Measurements from ENCODE around the gene DTX1.

The DTX1 gene

DNA sequence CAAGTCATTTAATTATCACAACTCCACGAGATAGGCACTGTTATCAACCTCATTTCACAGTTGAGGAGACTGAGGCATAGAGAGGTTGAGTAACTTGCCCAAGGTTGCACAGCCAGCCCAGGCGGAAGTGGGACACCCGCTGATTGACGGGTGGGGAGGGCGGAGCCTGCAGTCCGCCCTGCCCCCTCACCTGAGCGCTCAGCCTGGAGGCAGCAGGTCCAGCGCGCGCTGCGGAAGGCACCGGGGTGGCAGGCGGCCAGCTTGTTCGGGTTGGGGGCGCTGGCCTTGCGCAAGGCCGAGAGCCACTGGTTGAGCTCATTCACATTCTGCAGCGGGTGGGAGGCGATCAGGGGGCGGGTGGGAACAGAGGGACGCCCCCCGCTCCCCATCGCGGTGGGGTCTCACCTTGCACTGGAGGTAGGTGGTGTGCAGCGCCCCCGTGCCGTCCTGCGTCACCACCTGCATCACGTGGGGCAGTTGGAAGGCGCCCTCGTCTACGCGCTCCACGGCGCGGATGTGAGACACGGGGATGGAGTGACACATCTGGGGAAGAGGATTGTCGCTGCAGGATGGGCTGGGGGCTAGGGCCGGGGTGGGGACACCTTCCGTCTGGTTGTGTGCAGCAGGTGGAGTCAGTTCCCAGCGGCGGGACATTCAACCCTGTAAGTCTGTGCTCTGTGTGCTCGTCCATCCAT, 47.4 kb downstream of the DTX1 start:
- no peak for TF ChIP-seq CTCF (IDR thresholded peaks at IDR 0.05; ENCODE audit: low read depth, low read length)
- H3K4me3 ChIP-seq (ENCODE audit: low read depth, low read length): no peak overlapping the region

- no peak for TF ChIP-seq CTCF (IDR thresholded peaks at IDR 0.05; ENCODE audit: low read depth, low read length)
- no peak overlapping the region for H3K4me3 ChIP-seq (ENCODE audit: low read depth, low read length)
Observed at GRCh38 chr12:113104953-113105510, 48.5 kb downstream of the DTX1 start.

DNA sequence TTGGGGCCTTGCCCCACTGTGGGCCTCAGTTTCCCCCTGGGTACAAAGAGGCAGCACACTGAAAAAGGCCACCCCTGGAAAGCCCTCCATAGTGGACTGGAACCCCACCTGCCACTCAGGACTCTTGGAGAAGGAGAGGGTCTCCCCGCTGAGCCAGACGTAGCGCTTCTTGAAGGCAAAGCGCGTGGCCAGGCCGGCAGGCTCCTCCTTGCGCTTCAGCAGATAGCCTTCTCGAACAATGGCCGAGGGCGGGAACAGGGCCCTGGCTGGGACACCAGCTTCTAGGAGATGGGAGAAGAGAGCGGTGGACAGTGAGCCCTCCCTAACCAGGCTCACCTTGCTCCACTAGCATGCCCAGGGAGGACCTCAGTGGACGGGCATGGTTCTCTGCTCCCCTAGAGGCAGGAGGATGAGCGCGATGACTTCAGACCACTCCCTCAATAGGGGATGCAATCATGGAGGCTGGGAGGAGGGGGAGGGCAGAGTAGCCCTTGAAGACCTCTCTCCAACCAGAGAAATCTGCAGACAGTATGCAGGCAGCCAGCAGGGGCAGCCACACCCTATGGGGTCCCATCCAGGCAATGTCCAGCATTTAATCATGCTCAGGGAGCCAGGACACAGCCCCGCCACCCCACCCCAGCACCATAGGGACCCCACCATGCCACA, 49.2 kb downstream of the DTX1 start:
- no peak for TF ChIP-seq CTCF (IDR thresholded peaks at IDR 0.05; ENCODE audit: low read depth, low read length)
- H3K4me3 ChIP-seq (ENCODE audit: low read depth, low read length): no peak overlapping the region

GRCh38 chr12:113106361-113106760, 49.8 kb downstream of the DTX1 start:
- no peak overlapping the region for H3K4me3 ChIP-seq (ENCODE audit: low read depth, low read length)
- no peak for TF ChIP-seq CTCF (IDR thresholded peaks at IDR 0.05; ENCODE audit: low read depth, low read length)

- H3K4me3 ChIP-seq (ENCODE audit: low read depth, low read length): no peak overlapping the region
- no peak for TF ChIP-seq CTCF (IDR thresholded peaks at IDR 0.05; ENCODE audit: low read depth, low read length)
Observed at GRCh38 chr12:113108308-113108707, 51.8 kb downstream of the DTX1 start.

DNA sequence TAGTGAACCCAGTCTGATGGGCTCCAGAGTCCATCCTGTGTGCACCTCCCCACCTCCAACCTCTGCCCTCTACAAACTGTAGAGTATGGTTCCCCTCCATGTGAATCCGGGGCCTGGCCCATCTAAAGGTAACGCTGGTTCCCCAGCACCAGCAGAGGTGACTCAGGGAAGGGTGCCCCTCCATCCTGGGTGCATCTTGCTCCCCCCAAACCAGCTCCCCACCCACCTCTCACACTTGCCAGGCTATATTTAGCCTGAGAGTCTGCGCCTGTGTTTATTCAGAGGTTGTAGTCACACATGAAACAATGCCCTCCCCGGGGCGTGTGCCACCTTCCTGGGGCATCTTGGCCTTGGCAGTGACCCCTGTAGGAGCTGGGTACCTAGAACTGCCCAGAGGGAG, 52.8 kb downstream of the DTX1 start:
- no peak overlapping the region for H3K4me3 ChIP-seq (ENCODE audit: low read depth, low read length)
- no peak for TF ChIP-seq CTCF (IDR thresholded peaks at IDR 0.05; ENCODE audit: low read depth, low read length)

All from WI38 (cell line).